Measurements from ENCODE around the gene ASTN2.

DNA sequence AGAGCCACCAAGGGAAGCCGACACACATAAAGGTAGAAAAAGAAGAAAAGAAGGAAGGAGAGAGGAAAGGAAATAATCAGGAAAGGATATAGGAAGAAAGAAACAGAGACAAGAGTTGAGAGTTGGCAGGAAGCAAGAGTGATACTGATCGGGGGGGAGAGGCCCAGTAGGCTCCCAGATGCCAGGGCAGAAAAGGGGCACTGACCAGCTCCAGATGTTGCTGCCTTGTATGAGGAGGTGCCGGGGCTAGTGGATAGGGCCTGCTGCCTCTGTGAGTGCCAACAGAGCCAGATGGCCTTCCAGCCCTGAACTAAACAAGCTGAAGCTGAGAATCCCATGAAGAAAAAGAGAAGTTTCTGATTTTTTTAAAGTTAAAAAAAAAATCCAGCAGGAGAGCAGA is 809.8 kb downstream of the ASTN2 start:
- TF ChIP-seq, protein P1, sequence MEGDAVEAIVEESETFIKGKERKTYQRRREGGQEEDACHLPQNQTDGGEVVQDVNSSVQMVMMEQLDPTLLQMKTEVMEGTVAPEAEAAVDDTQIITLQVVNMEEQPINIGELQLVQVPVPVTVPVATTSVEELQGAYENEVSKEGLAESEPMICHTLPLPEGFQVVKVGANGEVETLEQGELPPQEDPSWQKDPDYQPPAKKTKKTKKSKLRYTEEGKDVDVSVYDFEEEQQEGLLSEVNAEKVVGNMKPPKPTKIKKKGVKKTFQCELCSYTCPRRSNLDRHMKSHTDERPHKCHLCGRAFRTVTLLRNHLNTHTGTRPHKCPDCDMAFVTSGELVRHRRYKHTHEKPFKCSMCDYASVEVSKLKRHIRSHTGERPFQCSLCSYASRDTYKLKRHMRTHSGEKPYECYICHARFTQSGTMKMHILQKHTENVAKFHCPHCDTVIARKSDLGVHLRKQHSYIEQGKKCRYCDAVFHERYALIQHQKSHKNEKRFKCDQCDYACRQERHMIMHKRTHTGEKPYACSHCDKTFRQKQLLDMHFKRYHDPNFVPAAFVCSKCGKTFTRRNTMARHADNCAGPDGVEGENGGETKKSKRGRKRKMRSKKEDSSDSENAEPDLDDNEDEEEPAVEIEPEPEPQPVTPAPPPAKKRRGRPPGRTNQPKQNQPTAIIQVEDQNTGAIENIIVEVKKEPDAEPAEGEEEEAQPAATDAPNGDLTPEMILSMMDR (IDR thresholded peaks at IDR 0.05; ENCODE audit: insufficient read depth, low read depth, low read length), result no peak
- no peak for TF ChIP-seq EZH2 (IDR thresholded peaks at IDR 0.05; ENCODE audit: insufficient read depth, low read length)
